Mucosa of descending colon (tissue), 3 donors: Measurements from ENCODE around the gene KRT3. TPM values are rescaled to one million over a fixed set of nuclear protein-coding genes. Genes with fewer than 3 reads are reported as not detected.

Experiments
- ATAC-seq: fragments of 200-7000 bp; cut with Tn5 transposase; one replicate; pipeline ENCODE4 v1.9.1; 2020; ENCODE audit warnings: mild to moderate bottlenecking, moderate library complexity
- DNase-seq, 3 donors: peaks; one replicate each; pipeline ENCODE4 v3.0.0-alpha.2; 2020
- H3K36me3 ChIP-seq: fragments of 200-600 bp; one replicate; pipeline ENCODE4 v1.8.0; 2021; ENCODE audit warnings: low read depth, mild to moderate bottlenecking
- H3K4me1 ChIP-seq: fragments of 200-600 bp; one replicate; pipeline ENCODE4 v1.8.0; 2021; ENCODE audit warnings: low read depth, mild to moderate bottlenecking
- H3K4me3 ChIP-seq: fragments of 200-600 bp; one replicate; pipeline ENCODE4 v1.8.0; 2021; ENCODE audit warnings: mild to moderate bottlenecking
- H3K9me3 ChIP-seq: fragments of 200-600 bp; one replicate; pipeline ENCODE4 v1.8.0; 2021; ENCODE audit warnings: mild to moderate bottlenecking
- intact Hi-C, 2 donors: fragments of 100-400 bp; cut with DNase I in 1 of 2; cut with micrococcal nuclease in 1 of 2; formaldehyde crosslinking; loops; one replicate each; pipeline versions ENCODE4 v1.11.0 to v1.11.1; 2022; cut with DNase I, micrococcal nuclease
- total RNA-seq, 3 donors: library from RNA; stranded (reverse); fragmentation: NEBNext Ultra II Directional in 2 of 3; extraction: Animal tissue kit (Norgen Biotek cat#: 25700) in 2 of 3; gene quantifications; one replicate each; pipeline versions ENCODE4 v1.2.1 to v1.2.4, GENCODE V29; 2021 to 2023
- TF ChIP-seq, protein P1 (sequence below): fragments of 200-600 bp; IDR thresholded peaks from one replicate; pipeline ENCODE4 v1.8.0; 2022; ENCODE audit warnings: antibody characterized with exemption, mild to moderate bottlenecking
- donor health status: DM: no; HTN: no; CAD: no; lungs with moderate emphysema.
- donor health status: DM: no; HTN: no; CAD: no.
- donor health status: DM: no; HTN: yes; CAD: no.

Gene KRT3
- total RNA-seq, 3 donors from 2014 or later = not detected

DNA sequence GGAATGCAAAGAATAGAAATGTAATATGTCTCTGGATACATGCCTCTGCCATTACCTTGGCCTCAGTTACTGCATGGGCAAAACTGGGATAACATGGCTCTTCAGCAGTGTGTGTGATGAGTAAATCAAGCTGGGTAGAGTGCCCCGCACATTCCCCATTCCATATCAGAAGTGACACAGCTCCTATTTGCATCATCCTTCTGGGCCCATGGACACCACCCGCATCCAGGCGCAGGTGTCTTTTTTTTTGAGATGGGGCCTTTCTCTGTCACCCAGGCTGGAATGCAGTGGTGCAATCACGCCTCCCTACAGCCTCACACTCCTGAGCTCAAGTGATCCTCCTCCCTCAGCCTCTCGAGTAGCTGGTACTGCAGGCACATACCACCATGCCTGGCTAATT is 50.4 kb downstream of the KRT3 start:
- Histone ChIP-seq H3K4me1 (no peaks in the 10 kb centered on the region), H3K4me3 (no peak overlapping the region), H3K36me3 (no peaks in the 10 kb centered on the region), H3K9me3 (no peaks in the 10 kb centered on the region)
- TF ChIP-seq, protein P1, sequence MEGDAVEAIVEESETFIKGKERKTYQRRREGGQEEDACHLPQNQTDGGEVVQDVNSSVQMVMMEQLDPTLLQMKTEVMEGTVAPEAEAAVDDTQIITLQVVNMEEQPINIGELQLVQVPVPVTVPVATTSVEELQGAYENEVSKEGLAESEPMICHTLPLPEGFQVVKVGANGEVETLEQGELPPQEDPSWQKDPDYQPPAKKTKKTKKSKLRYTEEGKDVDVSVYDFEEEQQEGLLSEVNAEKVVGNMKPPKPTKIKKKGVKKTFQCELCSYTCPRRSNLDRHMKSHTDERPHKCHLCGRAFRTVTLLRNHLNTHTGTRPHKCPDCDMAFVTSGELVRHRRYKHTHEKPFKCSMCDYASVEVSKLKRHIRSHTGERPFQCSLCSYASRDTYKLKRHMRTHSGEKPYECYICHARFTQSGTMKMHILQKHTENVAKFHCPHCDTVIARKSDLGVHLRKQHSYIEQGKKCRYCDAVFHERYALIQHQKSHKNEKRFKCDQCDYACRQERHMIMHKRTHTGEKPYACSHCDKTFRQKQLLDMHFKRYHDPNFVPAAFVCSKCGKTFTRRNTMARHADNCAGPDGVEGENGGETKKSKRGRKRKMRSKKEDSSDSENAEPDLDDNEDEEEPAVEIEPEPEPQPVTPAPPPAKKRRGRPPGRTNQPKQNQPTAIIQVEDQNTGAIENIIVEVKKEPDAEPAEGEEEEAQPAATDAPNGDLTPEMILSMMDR = no peak
- ATAC-seq = no peak
- DNase-seq = no peak
- intact Hi-C loops = no loop called here

DNA sequence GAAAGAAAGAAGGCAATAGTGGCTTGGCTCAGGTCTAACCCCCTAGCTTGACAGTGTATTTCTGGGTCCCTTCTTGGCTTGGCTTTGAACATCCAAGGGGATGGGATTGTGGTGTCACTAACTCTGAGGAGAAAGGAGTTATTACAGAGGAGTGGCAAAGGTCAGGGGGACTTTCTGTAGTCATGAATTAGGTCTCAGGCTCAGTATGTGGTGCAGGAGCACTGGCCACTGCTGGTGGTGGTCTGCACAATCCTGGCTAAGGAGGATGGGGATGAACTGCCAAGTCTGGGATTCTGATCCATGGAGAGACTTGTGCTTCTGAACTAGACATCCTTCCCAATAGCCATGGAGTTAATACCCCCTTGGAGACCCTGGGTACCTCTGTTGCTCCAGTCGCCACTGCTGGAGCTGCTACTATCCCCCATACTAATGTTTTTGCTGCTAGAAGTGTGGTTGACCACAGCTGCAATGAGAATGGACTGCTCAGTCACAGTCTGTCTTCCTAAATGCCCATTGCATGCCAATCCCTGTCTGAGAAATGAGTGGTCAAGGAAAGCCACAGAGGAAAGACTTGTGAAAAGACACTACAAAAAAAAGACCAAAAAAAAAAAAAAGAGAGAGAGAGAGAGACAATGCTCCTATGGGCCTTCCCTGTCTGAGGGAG is 51.3 kb downstream of the KRT3 start:
- Histone ChIP-seq H3K36me3 (no peaks in the 10 kb centered on the region), H3K9me3 (no peaks in the 10 kb centered on the region), H3K4me1 (no peaks in the 10 kb centered on the region), H3K4me3 (no peak overlapping the region)
- DNase-seq (no peak), ATAC-seq (no peak)
- intact Hi-C loops = no loop called here
- TF ChIP-seq, protein P1 = no peak

DNA sequence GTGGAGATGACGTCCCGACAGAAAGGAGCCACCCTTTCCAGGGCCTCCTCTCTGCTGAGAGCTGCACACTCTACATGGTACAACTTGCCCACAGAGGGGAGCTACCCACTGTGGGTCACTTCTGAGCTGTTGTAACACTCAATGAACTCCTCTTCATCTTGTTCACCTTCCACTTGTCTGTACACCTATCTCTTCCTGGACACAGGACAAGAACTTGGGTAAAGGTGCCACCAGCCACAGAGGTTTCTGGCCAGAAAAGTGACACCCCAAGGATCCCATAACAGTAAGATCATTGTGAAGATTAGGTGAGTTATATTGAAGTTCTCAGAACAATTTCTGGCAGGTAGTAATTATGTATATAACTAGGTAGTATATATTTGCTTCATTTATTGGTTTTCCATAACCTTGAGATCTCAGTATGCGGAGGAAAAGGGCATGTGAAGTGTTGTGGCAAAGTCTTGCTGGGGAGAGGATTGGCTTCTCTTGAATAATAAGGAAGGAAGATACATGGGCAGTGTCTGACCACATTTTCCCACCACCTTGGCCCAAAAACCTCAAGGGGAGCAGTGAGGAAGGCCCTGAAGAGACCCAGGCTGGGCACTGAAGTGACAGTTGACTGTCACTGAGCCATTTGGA is 53.0 kb downstream of the KRT3 start:
- no peak for ATAC-seq
- H3K4me3 ChIP-seq = no peak overlapping the region
- H3K36me3 ChIP-seq = no peaks in the 10 kb centered on the region
- H3K9me3 ChIP-seq = no peaks in the 10 kb centered on the region
- intact Hi-C loops = no loop called here
- TF ChIP-seq, protein P1 = no peak
- no peak for DNase-seq
- no peaks in the 10 kb centered on the region for H3K4me1 ChIP-seq

DNA sequence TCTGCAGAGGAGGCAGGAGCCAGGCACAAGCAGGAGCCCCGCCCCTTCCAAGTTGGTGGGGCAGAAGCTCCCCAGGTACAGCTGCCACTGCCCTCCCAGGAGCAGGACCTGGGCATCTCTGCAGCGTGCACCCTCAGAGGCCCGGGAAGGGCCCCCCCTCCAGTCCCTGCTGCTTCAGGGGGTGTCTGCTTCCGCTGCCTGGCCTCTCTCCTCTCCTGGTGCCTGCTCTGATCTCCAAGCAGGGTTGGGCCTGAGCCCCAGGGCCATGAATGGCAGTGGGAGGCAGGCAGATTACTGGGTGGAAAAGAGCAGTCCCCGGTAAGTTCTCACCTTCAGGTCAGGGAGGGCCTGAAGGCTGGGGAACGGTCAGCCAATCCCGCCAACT is 53.7 kb downstream of the KRT3 start:
- Histone ChIP-seq H3K4me3 (no peak overlapping the region), H3K4me1 (no peaks in the 10 kb centered on the region), H3K9me3 (no peaks in the 10 kb centered on the region), H3K36me3 (no peaks in the 10 kb centered on the region)
- intact Hi-C loops = no loop called here
- DNase-seq (no peak), ATAC-seq (no peak)
- TF ChIP-seq, protein P1 = no peak

DNA sequence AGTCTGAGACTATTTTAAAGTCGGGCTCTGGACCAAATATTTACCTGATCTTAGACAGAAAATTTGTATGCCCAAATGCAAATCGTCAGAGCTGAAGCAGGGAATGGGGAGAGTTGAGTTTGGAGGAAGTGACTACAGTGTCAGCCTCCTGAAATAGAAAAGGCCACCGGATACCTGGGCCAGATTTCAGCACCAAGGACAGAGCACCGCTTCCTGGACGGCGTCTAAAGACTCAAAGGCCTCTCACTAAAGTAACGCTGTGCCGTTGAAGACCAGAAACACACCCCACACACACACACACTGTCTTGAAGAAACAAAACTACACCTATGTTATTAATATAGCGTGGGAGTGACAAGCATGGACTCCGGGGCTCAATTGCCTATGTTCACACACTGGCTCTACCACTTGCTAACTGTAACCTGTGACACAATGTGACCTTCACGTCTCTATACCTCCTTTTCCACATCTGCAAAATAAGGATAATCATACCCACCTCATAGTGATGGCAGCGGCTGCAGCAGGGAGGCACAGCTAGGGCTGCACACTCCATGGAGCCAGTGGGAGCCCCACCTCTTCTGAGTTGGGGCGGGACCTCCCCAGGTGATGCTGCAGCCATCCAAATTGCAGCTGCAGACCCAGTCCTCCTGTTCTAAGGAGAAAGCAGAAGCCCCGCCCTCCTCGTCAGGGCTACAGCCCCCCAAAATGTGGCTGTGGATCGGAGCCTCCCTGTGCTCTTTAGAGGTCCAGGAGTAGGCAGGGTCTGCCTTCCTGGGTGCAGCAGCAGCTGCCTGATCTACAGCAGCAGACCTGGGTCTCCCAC is 54.3 kb downstream of the KRT3 start:
- Histone ChIP-seq H3K36me3 (no peaks in the 10 kb centered on the region), H3K4me3 (no peak overlapping the region), H3K9me3 (no peaks in the 10 kb centered on the region), H3K4me1 (no peaks in the 10 kb centered on the region)
- ATAC-seq (peak; percentile 55), DNase-seq (peak in 2 of 3 donors; percentile 68 to 84)
- TF ChIP-seq, protein P1 = no peak
- intact Hi-C loops = no loop called here
